ENCODE results near the gene RNASEH2B.

DNA sequence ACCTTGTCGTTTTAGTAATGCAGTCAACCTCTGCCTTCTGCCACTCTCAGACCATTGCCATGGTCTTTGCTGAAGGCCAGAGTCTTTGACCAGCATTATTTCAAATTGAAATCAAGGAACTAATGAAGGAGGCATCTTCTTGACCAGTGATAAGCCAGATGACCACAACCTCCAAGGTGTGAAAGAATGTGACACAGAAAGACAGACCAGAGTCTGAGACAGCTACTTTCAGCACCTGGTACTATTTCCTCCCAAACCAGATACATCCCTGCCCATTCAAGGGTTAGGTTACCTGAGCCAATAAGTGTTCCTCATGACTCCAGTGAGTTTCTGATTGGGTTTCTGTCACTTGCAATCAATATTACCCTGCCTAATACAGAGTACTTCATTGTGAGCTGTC lies 20.3 kb upstream of the RNASEH2B start:
- TF ChIP-seq CTCF (IDR thresholded peaks at IDR 0.05) (no peak), POLR2A (IDR thresholded peaks at IDR 0.05) (no peak)
